HEK293 (cell line): Measurements from ENCODE around the gene B3GNT9.

Source experiments
- CTCF ChIA-PET: fragments of 350-600 bp; formaldehyde crosslinking; extraction: SDS; loops from one replicate; lab custom pipeline; 2021; ENCODE audit warnings: antibody characterized with exemption; lab: Yijun Ruan, JAX
- POLR2A ChIA-PET: fragments of 300-600 bp; formaldehyde crosslinking; extraction: SDS; loops from one replicate; lab custom pipeline; 2020; ENCODE audit warnings: antibody characterized with exemption, inconsistent platforms; lab: Yijun Ruan, JAX
- H3K27ac ChIP-seq: fragments of 200-500 bp; sonication (Bioruptor generic); 2 replicates; pipeline ENCODE4 v1.5.1; 2014; ENCODE audit warnings: low read depth, low read length, control low read depth, inconsistent platforms; ENCODE audit errors: extremely low read depth
- H3K36me3 ChIP-seq, 2 experiments: fragments of 200-500 bp in 1 of 2; sonication (Bioruptor generic) in 1 of 2; 1 replicate in 1 of 2; 2 replicates in 1 of 2; pipeline ENCODE4 v1.5.1; 2014 to 2017; ENCODE audit warnings: inconsistent platforms in 2 of 2, low read length in 2 of 2; ENCODE audit not compliant: control insufficient read depth in 2 of 2, insufficient read depth in 1 of 2
- H3K4me1 ChIP-seq: fragments of 200-500 bp; sonication (Bioruptor generic); 2 replicates; pipeline ENCODE4 v1.5.1; 2014; ENCODE audit warnings: mild to moderate bottlenecking, low read length, inconsistent platforms; ENCODE audit not compliant: control insufficient read depth, insufficient read depth
- H3K4me3 ChIP-seq: 2 replicates; pipeline ENCODE4 v1.5.1; 2011; ENCODE audit warnings: low read depth, mild to moderate bottlenecking, control low read depth, low read length, moderate library complexity
- H3K9me3 ChIP-seq: fragments of 200-500 bp; sonication (Bioruptor generic); 2 replicates; pipeline ENCODE4 v1.5.1; 2014; ENCODE audit warnings: low read depth, low read length, inconsistent platforms; ENCODE audit not compliant: control insufficient read depth, insufficient read depth
- GLIS1 ChIP-seq: fragments of 450-650 bp; formaldehyde crosslinking; IDR thresholded peaks from 2 replicates; pipeline ENCODE4 v1.5.1; 2016; ENCODE audit warnings: missing biosample characterization, missing genetic modification characterization
- HOXA7 ChIP-seq: sonication (generic); formaldehyde crosslinking; IDR thresholded peaks from 2 replicates; pipeline ENCODE4 v1.8.1; 2022; ENCODE audit warnings: missing genetic modification reagents, borderline replicate concordance
- KLF1 ChIP-seq: fragments of 450-650 bp; formaldehyde crosslinking; IDR thresholded peaks from 2 replicates; pipeline ENCODE4 v1.5.1; 2016; ENCODE audit warnings: missing biosample characterization, missing genetic modification characterization
- KLF10 ChIP-seq: fragments of 450-650 bp; IDR thresholded peaks from 2 replicates; pipeline ENCODE4 v1.5.1; 2018; ENCODE audit warnings: missing biosample characterization, mild to moderate bottlenecking, missing genetic modification characterization
- KLF8 ChIP-seq: fragments of 450-650 bp; formaldehyde crosslinking; IDR thresholded peaks from 2 replicates; pipeline ENCODE4 v1.5.1; 2016; ENCODE audit warnings: missing biosample characterization, missing genetic modification characterization
- KLF9 ChIP-seq: fragments of 450-650 bp; formaldehyde crosslinking; IDR thresholded peaks from 2 replicates; pipeline ENCODE4 v1.5.1; 2016; ENCODE audit warnings: missing biosample characterization, missing genetic modification characterization, low read depth
- REPIN1 ChIP-seq: fragments of 450-650 bp; formaldehyde crosslinking; IDR thresholded peaks from 2 replicates; pipeline ENCODE4 v1.5.1; 2017; ENCODE audit warnings: missing biosample characterization, missing genetic modification characterization, low read depth
- SETDB1 ChIP-seq: IDR thresholded peaks from one replicate; pipeline ENCODE4 v1.6.1; 2017; ENCODE audit warnings: mild to moderate bottlenecking, low read length, moderate library complexity, mixed read lengths; ENCODE audit not compliant: insufficient read length
- WT1 ChIP-seq: fragments of 450-650 bp; formaldehyde crosslinking; IDR thresholded peaks from 2 replicates; pipeline ENCODE4 v1.5.1; 2016; ENCODE audit warnings: missing biosample characterization, missing genetic modification characterization
- YY1 ChIP-seq: fragments of 450-650 bp; formaldehyde crosslinking; IDR thresholded peaks from 2 replicates; pipeline ENCODE4 v1.5.1; 2018; ENCODE audit warnings: missing biosample characterization, missing genetic modification characterization
- ZBTB8A ChIP-seq: fragments of 450-650 bp; formaldehyde crosslinking; IDR thresholded peaks from 2 replicates; pipeline ENCODE4 v1.5.1; 2016; ENCODE audit warnings: missing biosample characterization, missing genetic modification characterization
- ZNF146 ChIP-seq: fragments of 450-650 bp; formaldehyde crosslinking; IDR thresholded peaks from 2 replicates; pipeline ENCODE4 v1.5.1; 2016; ENCODE audit warnings: missing biosample characterization, missing genetic modification characterization
- ZNF174 ChIP-seq: fragments of 450-650 bp; formaldehyde crosslinking; IDR thresholded peaks from 2 replicates; pipeline ENCODE4 v1.5.0; 2017; ENCODE audit warnings: missing biosample characterization, mild to moderate bottlenecking, missing genetic modification characterization
- ZNF18 ChIP-seq: fragments of 450-650 bp; formaldehyde crosslinking; IDR thresholded peaks from 2 replicates; pipeline ENCODE4 v1.5.1; 2016; ENCODE audit warnings: missing biosample characterization, missing genetic modification characterization
- ZNF202 ChIP-seq: fragments of 450-650 bp; formaldehyde crosslinking; IDR thresholded peaks from 2 replicates; pipeline ENCODE4 v1.5.1; 2016; ENCODE audit warnings: missing biosample characterization, missing genetic modification characterization, borderline replicate concordance
- ZNF37A ChIP-seq: fragments of 450-650 bp; IDR thresholded peaks from 2 replicates; pipeline ENCODE4 v1.5.1; 2018; ENCODE audit warnings: missing biosample characterization, missing genetic modification characterization
- ZNF398 ChIP-seq: fragments of 450-650 bp; formaldehyde crosslinking; IDR thresholded peaks from 2 replicates; pipeline ENCODE4 v1.5.1; 2017; ENCODE audit warnings: missing biosample characterization, missing genetic modification characterization
- ZNF433 ChIP-seq: fragments of 450-650 bp; formaldehyde crosslinking; IDR thresholded peaks from 2 replicates; pipeline ENCODE4 v1.5.1; 2016; ENCODE audit warnings: missing biosample characterization, missing genetic modification characterization, low read depth
- ZNF48 ChIP-seq: fragments of 450-650 bp; formaldehyde crosslinking; IDR thresholded peaks from 2 replicates; pipeline ENCODE4 v1.5.1; 2016; ENCODE audit warnings: missing biosample characterization, missing genetic modification characterization
- ZNF501 ChIP-seq: fragments of 450-650 bp; formaldehyde crosslinking; IDR thresholded peaks from 2 replicates; pipeline ENCODE4 v1.5.1; 2016; ENCODE audit warnings: missing biosample characterization, missing genetic modification characterization
- ZNF510 ChIP-seq: fragments of 450-650 bp; formaldehyde crosslinking; IDR thresholded peaks from 2 replicates; pipeline ENCODE4 v1.5.1; 2018; ENCODE audit warnings: mild to moderate bottlenecking, missing genetic modification characterization, missing biosample characterization; ENCODE audit not compliant: insufficient replicate concordance
- ZNF513 ChIP-seq: fragments of 450-650 bp; IDR thresholded peaks from 2 replicates; pipeline ENCODE4 v1.5.1; 2018; ENCODE audit warnings: missing biosample characterization, missing genetic modification characterization
- ZNF518A ChIP-seq: fragments of 450-650 bp; formaldehyde crosslinking; conservative IDR thresholded peaks from 2 replicates; pipeline ENCODE4 v1.5.1; 2016; ENCODE audit warnings: low read depth, missing biosample characterization, missing genetic modification characterization
- ZNF548 ChIP-seq: fragments of 450-650 bp; formaldehyde crosslinking; IDR thresholded peaks from 2 replicates; pipeline ENCODE4 v1.5.1; 2016; ENCODE audit warnings: missing biosample characterization, missing genetic modification characterization
- ZNF600 ChIP-seq: fragments of 450-650 bp; formaldehyde crosslinking; IDR thresholded peaks from 2 replicates; pipeline ENCODE4 v1.5.1; 2016; ENCODE audit warnings: missing biosample characterization, missing genetic modification characterization
- ZNF623 ChIP-seq: fragments of 450-650 bp; formaldehyde crosslinking; IDR thresholded peaks from 2 replicates; pipeline ENCODE4 v1.5.1; 2016; ENCODE audit warnings: missing biosample characterization, missing genetic modification characterization
- ZNF664 ChIP-seq: fragments of 450-650 bp; formaldehyde crosslinking; IDR thresholded peaks from 2 replicates; pipeline ENCODE4 v1.5.1; 2016; ENCODE audit warnings: missing biosample characterization, missing genetic modification characterization
- ZNF785 ChIP-seq: fragments of 450-650 bp; formaldehyde crosslinking; IDR thresholded peaks from 2 replicates; pipeline ENCODE4 v1.5.1; 2016; ENCODE audit warnings: missing biosample characterization, missing genetic modification characterization

The B3GNT9 gene

GRCh38 chr16:67150047-67150832, 558 bp downstream of the B3GNT9 start:
- H3K27ac ChIP-seq, result no peak overlapping the region
- H3K9me3 ChIP-seq, result no peaks in the 10 kb centered on the region
- ChIA-PET CTCF (interaction anchor here (0.7 to 1.4 kb wide), 2 partner anchors 46 to 164 kb away, joined by 3 read pairs; no protein-coding TSS in a partner anchor), POLR2A (interaction anchor here (0.8 kb wide), 1 partner anchor 34 kb away, joined by 3 read pairs; no protein-coding TSS in a partner anchor)
- H3K4me3 ChIP-seq, result peak overlapping the region; percentile 31
- H3K36me3 ChIP-seq, result peaks cover 0 to 45% of the 10 kb centered on the region in 2 experiments; a peak in 1 of 3 replicates
- H3K4me1 ChIP-seq, result 0 out of 2 replicates have a peak, but pooled peaks cover 3% of the 10 kb centered on the region
- peak; percentile 40 for TF ChIP-seq KLF1
- TF ChIP-seq ZBTB8A (tag by site-specific recombination), result no peak
- TF ChIP-seq ZNF513 (tag by site-specific recombination), result no peak
- TF ChIP-seq ZNF785 (tag by site-specific recombination), result no peak
- TF ChIP-seq GLIS1 (tag by site-specific recombination), result peak; percentile 45; the same call in 1 of the 2 replicates
- TF ChIP-seq HOXA7 (CRISPR knock-in tag), result no peak
- TF ChIP-seq ZNF18 (tag by site-specific recombination), result no peak
- no peak for TF ChIP-seq ZNF146 (tag by site-specific recombination)
- TF ChIP-seq ZNF48 (tag by site-specific recombination), result no peak
- no peak for TF ChIP-seq REPIN1 (tag by site-specific recombination)
- TF ChIP-seq KLF9 (tag by site-specific recombination), result peak; percentile 72
- peak; percentile 42; the same call in 1 of the 2 replicates for TF ChIP-seq KLF8 (tag by site-specific recombination)
- TF ChIP-seq SETDB1, result no peak
- no peak for TF ChIP-seq YY1 (tag by site-specific recombination)
- TF ChIP-seq ZNF600 (tag by site-specific recombination), result no peak
- no peak for TF ChIP-seq ZNF623 (tag by site-specific recombination)
- TF ChIP-seq ZNF202 (tag by site-specific recombination), result no peak
- no peak for TF ChIP-seq ZNF174 (tag by site-specific recombination)
- no peak for TF ChIP-seq ZNF664
- TF ChIP-seq ZNF518A (tag by site-specific recombination), result no peak
- TF ChIP-seq ZNF548 (tag by site-specific recombination), result no peak
- TF ChIP-seq ZNF510 (tag by site-specific recombination), result no peak
- no peak for TF ChIP-seq ZNF433 (tag by site-specific recombination)
- TF ChIP-seq ZNF501, result no peak
- 0 out of 2 replicates have a peak, but pooled peaks have one; percentile 34 for TF ChIP-seq ZNF398 (tag by site-specific recombination)
- TF ChIP-seq ZNF37A (tag by site-specific recombination), result no peak
- no peak for TF ChIP-seq KLF10 (tag by site-specific recombination)
- TF ChIP-seq WT1 (tag by site-specific recombination), result no peak
